GM21786 (cell line): ENCODE data around the gene TRABD2B.

ENCODE experiments used
- ATAC-seq: cut with Tn5 transposase; IDR thresholded peaks from one replicate; pipeline ENCODE4 v1.9.1; 2021; ENCODE audit not compliant: unreplicated experiment

Gene TRABD2B

GRCh38 chr1:47997289-47998200 lies at the start of gene TRABD2B:
TSS of gene TRABD2B (minus strand) at chr1:47997385.
- ATAC-seq = peak; percentile 73

- no peak for ATAC-seq
Measured at GRCh38 chr1:48044311-48044710, 47.1 kb upstream of the TRABD2B start.

- no peak for ATAC-seq
Measured at GRCh38 chr1:48043622-48044021, 46.4 kb upstream of the TRABD2B start.

- no peak for ATAC-seq
Measured at GRCh38 chr1:48040154-48040553, 43.0 kb upstream of the TRABD2B start.

GRCh38 chr1:48039088-48040054 lies 42.2 kb upstream of the TRABD2B start:
- ATAC-seq = peak; percentile 54

GRCh38 chr1:48038270-48038767 lies 41.1 kb upstream of the TRABD2B start:
- ATAC-seq = no peak

GRCh38 chr1:48036710-48037355 lies 39.6 kb upstream of the TRABD2B start:
- no peak for ATAC-seq

GRCh38 chr1:48035371-48036141 lies 38.4 kb upstream of the TRABD2B start:
- no peak for ATAC-seq

- no peak for ATAC-seq
Measured at GRCh38 chr1:48033495-48034045, 36.4 kb upstream of the TRABD2B start.

GRCh38 chr1:48031676-48032075 lies 34.5 kb upstream of the TRABD2B start:
- ATAC-seq = no peak

GRCh38 chr1:48030696-48031365 lies 33.6 kb upstream of the TRABD2B start:
- ATAC-seq = no peak

- no peak for ATAC-seq
Measured at GRCh38 chr1:48030211-48030610, 33.0 kb upstream of the TRABD2B start.

GRCh38 chr1:48028218-48029069 lies 31.3 kb upstream of the TRABD2B start:
- no peak for ATAC-seq

- no peak for ATAC-seq
Measured at GRCh38 chr1:48027533-48027835, 30.3 kb upstream of the TRABD2B start.

GRCh38 chr1:48026701-48027532 lies 29.7 kb upstream of the TRABD2B start:
- no peak for ATAC-seq

- ATAC-seq = no peak
Measured at GRCh38 chr1:48026275-48026674, 29.1 kb upstream of the TRABD2B start.

GRCh38 chr1:48025076-48025475 lies 27.9 kb upstream of the TRABD2B start:
- ATAC-seq = no peak

GRCh38 chr1:48023488-48023887 lies 26.3 kb upstream of the TRABD2B start:
- no peak for ATAC-seq
